ENCODE measurements around the gene SKIL.

DNA sequence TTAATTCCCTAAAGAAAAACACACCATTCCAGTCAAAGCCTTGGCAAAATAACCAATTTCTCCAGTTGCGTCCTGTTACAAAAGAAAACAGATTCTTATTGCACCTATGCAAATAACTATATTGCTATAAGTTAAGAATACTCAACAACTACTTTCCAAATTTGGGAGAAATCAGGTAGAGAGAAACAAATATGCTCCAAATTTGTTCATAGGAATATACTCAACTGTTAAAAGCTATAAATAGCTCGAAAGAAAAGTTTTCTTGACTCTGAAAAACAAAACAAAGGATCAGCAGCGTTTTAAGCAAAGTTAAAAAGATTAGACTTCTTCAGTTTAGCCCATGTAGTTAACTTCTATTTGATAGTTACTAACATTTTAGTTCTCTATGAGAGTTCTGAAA, 20.1 kb upstream of the SKIL start:
- TF ChIP-seq CTCF (IDR thresholded peaks at IDR 0.05) = no peak
- no peak for TF ChIP-seq POLR2A (IDR thresholded peaks at IDR 0.05)

Measured in thyroid gland (tissue), 4 donors.